ENCODE results near the gene ADAM15. TPM values are rescaled to one million over a fixed set of nuclear protein-coding genes. Genes with fewer than 3 reads are reported as not detected.

Gene ADAM15
- total RNA-seq, 1 donor: 69.9 TPM

DNA sequence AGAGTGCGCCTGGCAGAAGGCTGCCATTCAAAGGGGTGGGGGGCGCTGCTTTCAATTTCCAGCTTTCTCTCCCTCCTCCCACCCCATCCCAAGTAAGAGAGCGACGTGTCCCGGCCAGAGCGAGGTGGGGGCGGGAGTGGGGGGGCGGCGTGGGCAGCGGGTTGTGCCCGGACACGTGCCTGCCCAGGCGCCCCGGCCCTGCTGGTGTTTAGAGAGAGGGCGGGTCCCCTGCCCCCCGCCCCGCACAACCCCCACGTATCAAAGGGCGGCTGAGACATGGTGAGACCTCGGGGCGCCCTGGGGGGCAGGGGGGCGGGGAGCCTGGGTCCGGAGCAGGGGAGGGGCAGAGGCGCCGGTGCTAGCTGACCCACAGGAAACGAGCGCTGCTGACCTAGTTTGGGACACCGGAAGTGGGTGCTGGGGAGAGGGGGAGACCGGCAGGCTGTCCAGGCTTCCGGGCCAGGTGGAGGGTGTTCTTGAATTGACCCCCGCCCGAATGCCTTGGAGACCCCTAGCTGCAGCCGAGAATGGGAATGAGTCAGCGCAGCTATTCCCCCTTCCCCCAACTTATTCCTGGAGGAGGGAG is 47.3 kb upstream of the ADAM15 start:
- peak overlapping the region; percentile 91 for H3K4me3 ChIP-seq (ENCODE audit: low read depth, low read length)
- TF ChIP-seq, protein P1, sequence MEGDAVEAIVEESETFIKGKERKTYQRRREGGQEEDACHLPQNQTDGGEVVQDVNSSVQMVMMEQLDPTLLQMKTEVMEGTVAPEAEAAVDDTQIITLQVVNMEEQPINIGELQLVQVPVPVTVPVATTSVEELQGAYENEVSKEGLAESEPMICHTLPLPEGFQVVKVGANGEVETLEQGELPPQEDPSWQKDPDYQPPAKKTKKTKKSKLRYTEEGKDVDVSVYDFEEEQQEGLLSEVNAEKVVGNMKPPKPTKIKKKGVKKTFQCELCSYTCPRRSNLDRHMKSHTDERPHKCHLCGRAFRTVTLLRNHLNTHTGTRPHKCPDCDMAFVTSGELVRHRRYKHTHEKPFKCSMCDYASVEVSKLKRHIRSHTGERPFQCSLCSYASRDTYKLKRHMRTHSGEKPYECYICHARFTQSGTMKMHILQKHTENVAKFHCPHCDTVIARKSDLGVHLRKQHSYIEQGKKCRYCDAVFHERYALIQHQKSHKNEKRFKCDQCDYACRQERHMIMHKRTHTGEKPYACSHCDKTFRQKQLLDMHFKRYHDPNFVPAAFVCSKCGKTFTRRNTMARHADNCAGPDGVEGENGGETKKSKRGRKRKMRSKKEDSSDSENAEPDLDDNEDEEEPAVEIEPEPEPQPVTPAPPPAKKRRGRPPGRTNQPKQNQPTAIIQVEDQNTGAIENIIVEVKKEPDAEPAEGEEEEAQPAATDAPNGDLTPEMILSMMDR (IDR thresholded peaks at IDR 0.05; ENCODE audit: insufficient read depth, low read length): no peak
- DNase-seq (ENCODE audit: low read depth): no peak

DNA sequence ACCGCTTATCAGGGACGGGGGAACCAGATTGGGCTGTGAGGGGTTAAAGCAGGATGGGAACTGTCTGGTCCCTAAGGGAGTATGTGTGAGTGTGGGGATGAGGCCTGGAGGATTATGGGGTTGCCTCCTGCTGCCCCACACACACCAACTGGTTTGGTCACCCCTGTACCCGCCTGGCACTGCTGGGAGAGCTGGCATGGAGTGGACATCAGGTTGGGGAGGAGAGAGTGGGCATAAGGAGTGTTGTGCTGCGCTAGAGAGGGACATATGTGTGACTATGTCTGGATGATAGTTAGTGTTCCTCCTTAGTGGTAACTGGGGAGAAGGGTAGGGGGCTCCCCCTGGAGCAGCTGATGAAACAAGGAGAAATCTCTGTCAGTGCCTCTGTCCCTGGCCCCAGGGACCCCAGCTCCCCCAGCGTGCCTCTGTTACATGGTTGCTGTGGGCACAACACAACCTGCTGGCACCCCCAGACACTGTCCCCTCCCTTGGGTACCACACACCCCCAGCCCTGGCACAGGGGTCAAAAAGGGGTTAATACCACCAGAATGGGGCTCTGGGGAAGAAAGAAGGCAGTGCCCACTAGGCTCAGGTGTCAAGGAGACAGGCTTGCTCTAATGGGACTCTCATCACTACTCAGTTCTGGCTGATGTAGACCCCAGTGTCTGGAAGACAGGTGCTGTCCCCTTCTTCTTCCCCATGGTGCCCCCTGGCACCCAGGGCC is 46.6 kb upstream of the ADAM15 start:
- no peak for DNase-seq (ENCODE audit: low read depth)
- peak overlapping the region; percentile 91 for H3K4me3 ChIP-seq (ENCODE audit: low read depth, low read length)
- TF ChIP-seq, protein P1 (IDR thresholded peaks at IDR 0.05; ENCODE audit: insufficient read depth, low read length): no peak

DNA sequence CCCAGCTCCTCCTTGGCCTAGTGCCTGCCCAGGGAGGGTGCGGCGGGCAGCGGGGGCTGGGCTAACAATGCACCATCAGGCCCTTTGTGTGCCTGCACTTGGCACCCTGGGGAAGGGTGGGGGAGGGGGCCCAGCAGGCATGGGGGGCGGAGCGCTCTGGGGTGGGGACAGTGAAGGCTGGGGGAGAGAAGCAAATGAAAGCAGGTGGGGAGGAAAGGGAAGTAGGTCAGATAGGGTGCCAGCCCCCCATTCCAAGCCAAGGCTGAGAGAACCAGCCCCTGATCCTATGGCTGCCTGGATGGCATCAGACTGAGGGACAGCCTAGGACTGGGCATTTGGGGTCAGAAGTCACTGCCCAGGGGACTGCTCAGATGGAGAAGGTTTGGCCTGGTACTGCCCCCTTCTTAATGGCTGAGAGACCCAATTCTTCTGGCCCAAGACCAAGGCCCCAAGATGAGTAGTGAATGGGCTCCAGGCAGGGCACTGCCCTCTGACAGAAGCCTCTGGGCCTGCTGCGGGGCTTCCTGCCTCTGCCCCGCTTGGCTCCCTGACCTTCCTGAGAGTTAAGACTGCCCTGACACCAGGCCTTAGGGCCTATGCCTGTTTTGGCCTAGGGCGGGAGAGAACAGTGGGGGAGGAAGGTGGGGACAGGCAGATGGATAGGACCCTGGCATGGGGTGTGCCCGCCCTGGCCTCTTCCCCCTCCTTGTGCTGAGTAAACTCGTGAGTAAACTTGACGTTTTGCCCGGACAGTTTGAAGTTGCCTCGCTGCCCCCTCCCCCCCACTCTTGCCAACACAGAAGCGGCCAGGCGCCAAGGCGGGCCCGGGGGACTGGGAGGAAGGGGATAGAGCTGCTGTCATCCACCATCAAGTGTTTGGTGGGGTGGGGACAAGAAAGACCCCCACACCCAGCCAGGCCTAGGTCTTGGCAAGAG is 45.8 kb upstream of the ADAM15 start:
- peak overlapping the region; percentile 91 for H3K4me3 ChIP-seq (ENCODE audit: low read depth, low read length)
- DNase-seq (ENCODE audit: low read depth): no peak
- TF ChIP-seq, protein P1 (IDR thresholded peaks at IDR 0.05; ENCODE audit: insufficient read depth, low read length): no peak

DNA sequence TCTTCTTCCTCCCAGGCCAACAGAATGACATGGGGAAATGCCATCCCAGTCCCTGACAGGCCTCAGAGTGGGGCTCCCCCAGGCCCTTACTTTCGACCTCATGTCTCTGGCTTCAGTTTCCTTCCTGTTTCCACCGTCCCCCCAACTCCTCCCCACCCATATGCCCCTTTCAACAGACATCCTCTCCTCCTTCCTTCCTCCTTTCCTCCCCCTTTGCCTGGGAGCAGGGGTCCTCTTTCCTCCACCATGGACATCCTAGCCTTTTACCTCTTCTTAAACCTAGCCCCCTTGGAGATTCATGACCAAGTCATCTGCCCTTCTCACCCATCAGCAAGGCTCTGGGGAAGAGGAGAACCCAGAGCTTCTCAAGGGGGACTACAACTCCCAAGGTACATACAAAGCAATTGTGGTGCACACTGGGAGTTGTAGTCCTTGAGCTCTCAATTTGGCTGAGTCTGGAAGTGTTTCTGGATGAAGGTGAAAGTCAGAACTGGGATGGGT is 44.5 kb upstream of the ADAM15 start:
- H3K4me3 ChIP-seq (ENCODE audit: low read depth, low read length): no peak overlapping the region
- peak; percentile 39 for DNase-seq (ENCODE audit: low read depth)
- TF ChIP-seq, protein P1 (IDR thresholded peaks at IDR 0.05; ENCODE audit: insufficient read depth, low read length): no peak

DNA sequence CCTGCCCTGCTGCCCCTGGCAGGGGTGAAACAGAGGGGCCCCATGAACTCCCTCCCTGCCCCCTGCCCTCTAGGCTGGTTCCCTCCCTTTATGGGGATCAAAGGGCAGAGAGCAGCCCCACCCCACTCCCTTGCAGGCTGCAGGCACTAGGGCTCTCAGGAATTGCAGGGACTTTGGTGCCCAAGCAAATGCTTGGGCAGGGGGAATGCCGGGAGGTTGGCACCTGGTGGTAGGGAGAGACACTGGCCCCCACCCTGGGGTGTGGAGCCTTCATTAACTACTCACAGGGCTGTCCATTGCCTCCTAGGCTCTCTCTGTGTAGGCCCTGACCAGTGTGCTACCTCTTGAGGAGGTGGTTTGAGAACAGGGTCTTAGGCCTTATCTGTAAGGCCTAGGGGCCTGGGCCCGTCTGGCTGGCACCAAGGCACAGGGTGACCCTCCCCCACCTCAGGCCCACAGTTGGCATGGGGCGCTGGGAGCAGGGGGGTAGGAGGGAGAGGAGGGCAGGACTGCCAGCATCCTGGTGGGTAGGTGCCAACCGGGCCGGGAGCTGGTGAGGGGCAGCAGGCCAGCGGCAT is 43.8 kb upstream of the ADAM15 start:
- TF ChIP-seq, protein P1 (IDR thresholded peaks at IDR 0.05; ENCODE audit: insufficient read depth, low read length): no peak
- no peak for DNase-seq (ENCODE audit: low read depth)
- H3K4me3 ChIP-seq (ENCODE audit: low read depth, low read length): no peak overlapping the region

Measured in fibroblast of the aortic adventitia (primary cell).